Uterus (tissue), 2 donors: ENCODE results near the gene PRAMEF11.

ENCODE experiments used
- CTCF ChIP-seq, 4 experiments: fragments of 200-600 bp in 2 of 4; fragments of 450-650 bp in 2 of 4; sonication (generic) in 2 of 4; IDR thresholded peaks; one replicate each; pipeline ENCODE4 v1.5.1; 2016 to 2019; ENCODE audit warnings: antibody characterized with exemption in 4 of 4, mild to moderate bottlenecking in 2 of 4, moderate library complexity in 1 of 4
- POLR2A ChIP-seq, 2 donors: fragments of 450-650 bp; IDR thresholded peaks; one replicate each; pipeline ENCODE4 v1.6.1; 2016; ENCODE audit warnings: antibody characterized with exemption in 2 of 2, mild to moderate bottlenecking in 1 of 2, moderate library complexity in 1 of 2

- TF ChIP-seq CTCF (IDR thresholded peaks at IDR 0.05) (no peak), POLR2A (IDR thresholded peaks at IDR 0.05) (no peak)
Measured at GRCh38 chr1:12778061-12778460, 53.1 kb downstream of the PRAMEF11 start.
